Mesothelial cell of epicardium (in vitro differentiated cells): ENCODE measurements around the gene RASGRF2. TPM values are rescaled to one million over a fixed set of nuclear protein-coding genes. Genes with fewer than 3 reads are reported as not detected.
A peak's percentile ranks its signal among the peaks of the same experiment; 100 is the strongest.

Experiments used
- DNase-seq, 2 experiments: peaks; one replicate each; pipeline ENCODE4 v3.0.0; 2021; ENCODE audit warnings: low spot score in 2 of 2; ENCODE audit not compliant: unreplicated experiment in 2 of 2
- H3K27ac Mint-ChIP-seq: 2 replicates; pipeline ENCODE4 v1.8.0; 2021; ENCODE audit warnings: mixed read lengths
- H3K27me3 Mint-ChIP-seq: 2 replicates; pipeline ENCODE4 v1.8.0; 2021; ENCODE audit warnings: low read depth, mixed read lengths
- H3K36me3 Mint-ChIP-seq: 2 replicates; pipeline ENCODE4 v1.8.0; 2021; ENCODE audit warnings: mixed read lengths
- H3K4me1 Mint-ChIP-seq: 2 replicates; pipeline ENCODE4 v1.8.0; 2021; ENCODE audit warnings: mixed read lengths
- H3K4me3 Mint-ChIP-seq: 2 replicates; pipeline ENCODE4 v1.8.0; 2021; ENCODE audit warnings: mild to moderate bottlenecking, moderate library complexity, mixed read lengths
- H3K9me3 Mint-ChIP-seq: 2 replicates; pipeline ENCODE4 v1.8.0; 2021; ENCODE audit warnings: mixed read lengths
- CTCF ChIP-seq: fragments of 200-600 bp; sonication (generic); IDR thresholded peaks from one replicate; pipeline ENCODE4 v1.5.0; 2021; ENCODE audit warnings: antibody characterized with exemption; ENCODE audit not compliant: unreplicated experiment
- total RNA-seq: library from RNA; stranded (reverse); gene quantifications from 3 replicates; pipeline ENCODE4 v1.2.1, GENCODE V29; 2021

RASGRF2 gene
- total RNA-seq, 1 donor from 2014 or later: 5.7 TPM

DNA sequence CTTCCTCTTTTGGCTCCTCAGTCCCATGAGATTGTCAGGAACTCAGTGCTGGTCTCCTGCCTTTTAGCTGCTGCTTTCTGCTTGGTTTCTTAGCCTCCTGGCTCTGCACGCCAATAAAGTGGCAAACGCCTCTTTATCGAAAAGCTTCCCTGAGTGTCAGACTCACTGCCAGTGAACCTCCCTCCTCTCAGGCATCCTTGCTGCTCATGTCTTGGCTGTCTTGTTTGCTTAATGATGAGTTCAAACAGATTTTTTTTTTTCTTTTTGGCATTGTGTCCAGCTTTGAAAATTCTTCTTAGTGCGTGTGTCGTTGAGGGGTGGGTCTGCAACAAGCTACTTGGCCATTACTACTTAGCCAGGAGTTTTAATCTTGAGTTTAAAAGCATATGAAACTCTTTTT lies 14.9 kb downstream of the RASGRF2 start:
- Mint-ChIP-seq H3K4me3 (no peak overlapping the region), H3K27ac (no peak overlapping the region), H3K36me3 (no peaks in the 10 kb centered on the region), H3K27me3 (no peaks in the 10 kb centered on the region), H3K9me3 (no peaks in the 10 kb centered on the region), H3K4me1 (peaks cover 10% of the 10 kb centered on the region)
- no peak for TF ChIP-seq CTCF
- no peak for DNase-seq

DNA sequence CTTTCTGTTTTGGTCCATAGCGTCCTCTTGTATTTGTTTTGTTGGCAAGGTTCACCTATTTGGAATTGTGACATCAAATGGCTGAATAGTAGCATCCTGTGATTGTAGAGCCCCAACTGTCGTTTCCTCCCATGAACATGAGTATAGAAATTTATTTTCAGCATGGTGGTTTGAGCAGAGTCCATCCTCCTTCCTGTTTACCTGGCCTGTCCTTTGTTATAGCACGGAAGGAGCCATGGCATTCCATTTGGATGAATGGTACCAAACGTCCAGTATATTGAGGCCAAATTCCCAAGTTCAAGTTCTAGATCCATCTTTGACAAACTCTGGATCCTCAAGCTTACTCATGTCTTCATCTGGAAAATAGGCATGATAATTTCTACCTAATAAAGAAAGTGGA lies 16.8 kb downstream of the RASGRF2 start:
- no peak for TF ChIP-seq CTCF
- DNase-seq: no peak
- Mint-ChIP-seq H3K9me3 (no peaks in the 10 kb centered on the region), H3K27me3 (no peaks in the 10 kb centered on the region), H3K4me1 (peaks cover 10% of the 10 kb centered on the region), H3K27ac (no peak overlapping the region), H3K4me3 (no peak overlapping the region), H3K36me3 (no peaks in the 10 kb centered on the region)

DNA sequence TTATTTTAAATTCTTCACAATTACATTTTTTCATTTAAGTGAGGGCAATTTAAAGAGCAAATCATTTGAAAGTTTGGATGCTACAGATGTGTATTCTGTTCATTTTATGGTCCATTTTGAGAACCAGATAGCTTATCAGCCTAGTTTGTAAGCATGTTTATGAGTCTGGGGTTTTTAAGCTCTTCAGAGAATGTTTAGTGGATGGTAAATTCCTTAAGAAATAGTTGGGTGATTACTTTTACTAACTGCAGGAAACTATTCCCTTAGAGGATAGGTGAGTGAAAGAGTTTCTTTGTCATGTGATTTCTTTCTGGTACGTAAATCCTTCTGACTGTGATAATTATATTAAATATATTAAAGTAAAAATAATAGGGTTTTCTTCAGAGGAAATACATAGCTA lies 17.6 kb downstream of the RASGRF2 start:
- peak overlapping the region; percentile 9 for H3K27ac Mint-ChIP-seq
- H3K9me3 Mint-ChIP-seq: no peaks in the 10 kb centered on the region
- H3K4me1 Mint-ChIP-seq: peaks cover 10% of the 10 kb centered on the region
- no peak for TF ChIP-seq CTCF
- H3K27me3 Mint-ChIP-seq: no peaks in the 10 kb centered on the region
- H3K36me3 Mint-ChIP-seq: no peaks in the 10 kb centered on the region
- H3K4me3 Mint-ChIP-seq: no peak overlapping the region
- no peak for DNase-seq

- H3K27ac Mint-ChIP-seq: no peak overlapping the region
- H3K27me3 Mint-ChIP-seq: no peaks in the 10 kb centered on the region
- H3K4me3 Mint-ChIP-seq: no peak overlapping the region
- no peaks in the 10 kb centered on the region for H3K36me3 Mint-ChIP-seq
- DNase-seq: no peak
- TF ChIP-seq CTCF: no peak
- H3K4me1 Mint-ChIP-seq: peaks cover 10% of the 10 kb centered on the region
- no peaks in the 10 kb centered on the region for H3K9me3 Mint-ChIP-seq
Measured at GRCh38 chr5:80978772-80979317, 18.7 kb downstream of the RASGRF2 start.

DNA sequence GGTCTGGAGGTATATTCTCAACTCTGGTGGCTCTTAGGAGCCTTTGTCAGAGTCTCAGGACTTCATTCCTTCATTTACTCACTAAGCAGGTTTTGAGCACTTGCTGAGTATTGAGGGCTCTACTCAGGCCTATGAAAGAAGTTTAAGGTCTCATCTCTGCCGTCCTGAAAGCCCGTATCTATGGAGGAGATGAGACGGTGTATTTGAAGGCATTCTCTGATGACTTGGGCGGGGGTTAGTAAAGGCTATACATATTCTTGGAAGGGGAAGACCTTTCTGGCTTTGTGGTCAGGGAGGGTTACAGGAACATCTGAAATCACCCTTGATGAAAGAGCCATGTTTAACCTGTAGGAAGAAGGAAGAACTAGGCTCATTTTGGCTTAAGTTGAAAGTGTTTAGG lies 21.9 kb downstream of the RASGRF2 start:
- Mint-ChIP-seq H3K4me1 (peaks cover 4% of the 10 kb centered on the region), H3K27me3 (no peaks in the 10 kb centered on the region), H3K36me3 (no peaks in the 10 kb centered on the region), H3K9me3 (no peaks in the 10 kb centered on the region), H3K4me3 (no peak overlapping the region), H3K27ac (no peak overlapping the region)
- no peak for TF ChIP-seq CTCF
- DNase-seq: no peak
